HUES48 (cell line): Measurements from ENCODE around the gene AUTS2.

Experiments used
- H3K27ac ChIP-seq: one replicate; pipeline ENCODE4 v1.7.0; 2013; ENCODE audit warnings: low read depth, low read length, inconsistent platforms
- H3K27me3 ChIP-seq: 2 replicates; pipeline ENCODE4 v1.6.1; 2013; ENCODE audit warnings: mild to moderate bottlenecking, low read length; ENCODE audit not compliant: control insufficient read depth, insufficient read depth
- H3K36me3 ChIP-seq: 2 replicates; pipeline ENCODE4 v1.6.1; 2013; ENCODE audit warnings: low read length; ENCODE audit not compliant: control insufficient read depth, insufficient read depth
- H3K4me1 ChIP-seq: 2 replicates; pipeline ENCODE4 v1.6.1; 2013; ENCODE audit warnings: mild to moderate bottlenecking, low read length; ENCODE audit not compliant: control insufficient read depth, insufficient read depth
- H3K4me3 ChIP-seq: 2 replicates; pipeline ENCODE4 v1.5.1; 2013; ENCODE audit warnings: mild to moderate bottlenecking, low read depth, low read length
- H3K9ac ChIP-seq: 2 replicates; pipeline ENCODE4 v1.6.1; 2013; ENCODE audit warnings: mild to moderate bottlenecking, low read depth, low read length, moderate library complexity
- H3K9me3 ChIP-seq: 2 replicates; pipeline ENCODE4 v1.6.1; 2013; ENCODE audit warnings: low read length; ENCODE audit not compliant: control insufficient read depth, insufficient read depth

The AUTS2 gene

GRCh38 chr7:70777251-70777650, 1179.0 kb downstream of the AUTS2 start:
- H3K4me1 ChIP-seq, result peaks cover 20% of the 10 kb centered on the region
- peaks cover 99% of the 10 kb centered on the region for H3K36me3 ChIP-seq
- no peaks in the 10 kb centered on the region for H3K9me3 ChIP-seq
- no peak overlapping the region for H3K9ac ChIP-seq
- no peak overlapping the region for H3K27ac ChIP-seq
- H3K27me3 ChIP-seq, result no peaks in the 10 kb centered on the region
- no peak overlapping the region for H3K4me3 ChIP-seq

- no peaks in the 10 kb centered on the region for H3K27me3 ChIP-seq
- H3K9ac ChIP-seq, result no peak overlapping the region
- H3K27ac ChIP-seq, result no peak overlapping the region
- H3K4me3 ChIP-seq, result no peak overlapping the region
- H3K4me1 ChIP-seq, result peaks cover 6% of the 10 kb centered on the region
- no peaks in the 10 kb centered on the region for H3K9me3 ChIP-seq
- peaks cover 99% of the 10 kb centered on the region for H3K36me3 ChIP-seq
Measured at GRCh38 chr7:70778585-70778984, 1180.3 kb downstream of the AUTS2 start.

GRCh38 chr7:70779321-70779720, 1181.0 kb downstream of the AUTS2 start:
- Histone ChIP-seq H3K9ac (no peak overlapping the region), H3K36me3 (peaks cover 99% of the 10 kb centered on the region), H3K4me3 (no peak overlapping the region), H3K27ac (no peak overlapping the region), H3K27me3 (no peaks in the 10 kb centered on the region), H3K4me1 (no peaks in the 10 kb centered on the region), H3K9me3 (no peaks in the 10 kb centered on the region)

- Histone ChIP-seq H3K27me3 (no peaks in the 10 kb centered on the region), H3K4me1 (no peaks in the 10 kb centered on the region), H3K9me3 (no peaks in the 10 kb centered on the region), H3K27ac (no peak overlapping the region), H3K36me3 (peaks cover 99% of the 10 kb centered on the region), H3K9ac (no peak overlapping the region), H3K4me3 (no peak overlapping the region)
Measured at GRCh38 chr7:70781922-70782311, 1183.6 kb downstream of the AUTS2 start.

- no peak overlapping the region for H3K9ac ChIP-seq
- H3K27ac ChIP-seq, result no peak overlapping the region
- H3K27me3 ChIP-seq, result no peaks in the 10 kb centered on the region
- H3K9me3 ChIP-seq, result no peaks in the 10 kb centered on the region
- no peaks in the 10 kb centered on the region for H3K4me1 ChIP-seq
- H3K4me3 ChIP-seq, result no peak overlapping the region
- H3K36me3 ChIP-seq, result peaks cover 99% of the 10 kb centered on the region
Measured at GRCh38 chr7:70782796-70783195, 1184.5 kb downstream of the AUTS2 start.

GRCh38 chr7:70785427-70785826, 1187.2 kb downstream of the AUTS2 start:
- H3K4me3 ChIP-seq, result no peak overlapping the region
- no peaks in the 10 kb centered on the region for H3K9me3 ChIP-seq
- H3K36me3 ChIP-seq, result peaks cover 99% of the 10 kb centered on the region
- no peaks in the 10 kb centered on the region for H3K4me1 ChIP-seq
- H3K27me3 ChIP-seq, result no peaks in the 10 kb centered on the region
- no peak overlapping the region for H3K27ac ChIP-seq
- H3K9ac ChIP-seq, result no peak overlapping the region

- Histone ChIP-seq H3K4me1 (no peaks in the 10 kb centered on the region), H3K36me3 (peaks cover 100% of the 10 kb centered on the region), H3K9ac (no peak overlapping the region), H3K27ac (no peak overlapping the region), H3K4me3 (no peak overlapping the region), H3K27me3 (no peaks in the 10 kb centered on the region), H3K9me3 (no peaks in the 10 kb centered on the region)
Measured at GRCh38 chr7:70786076-70786475, 1187.8 kb downstream of the AUTS2 start.

- no peak overlapping the region for H3K4me3 ChIP-seq
- H3K9me3 ChIP-seq, result no peaks in the 10 kb centered on the region
- H3K27ac ChIP-seq, result no peak overlapping the region
- H3K27me3 ChIP-seq, result no peaks in the 10 kb centered on the region
- no peak overlapping the region for H3K9ac ChIP-seq
- H3K4me1 ChIP-seq, result no peaks in the 10 kb centered on the region
- H3K36me3 ChIP-seq, result peaks cover 100% of the 10 kb centered on the region
Measured at GRCh38 chr7:70787286-70787685, 1189.0 kb downstream of the AUTS2 start.

DNA sequence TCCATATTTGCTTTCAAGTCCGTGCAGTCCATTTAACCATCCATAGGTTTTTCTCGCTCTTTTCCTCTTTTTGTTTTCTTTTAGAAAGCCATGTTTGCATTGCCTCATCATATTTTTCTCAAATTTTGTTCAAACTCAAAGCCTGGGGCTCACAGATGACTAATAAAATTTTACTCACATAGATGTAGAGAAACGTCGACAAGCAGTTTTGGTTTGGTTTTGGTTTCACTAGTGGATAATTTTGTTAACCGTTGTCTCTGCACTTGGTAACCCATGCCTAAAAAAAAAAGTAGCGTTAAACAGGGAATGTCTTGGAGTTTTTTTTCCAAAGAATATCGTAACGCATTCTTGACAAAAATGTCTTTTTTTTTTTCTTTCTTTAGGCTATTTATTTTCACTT, 1189.5 kb downstream of the AUTS2 start:
- Histone ChIP-seq H3K4me1 (no peaks in the 10 kb centered on the region), H3K36me3 (peaks cover 100% of the 10 kb centered on the region), H3K9me3 (no peaks in the 10 kb centered on the region), H3K4me3 (no peak overlapping the region), H3K27me3 (no peaks in the 10 kb centered on the region), H3K9ac (no peak overlapping the region), H3K27ac (no peak overlapping the region)

DNA sequence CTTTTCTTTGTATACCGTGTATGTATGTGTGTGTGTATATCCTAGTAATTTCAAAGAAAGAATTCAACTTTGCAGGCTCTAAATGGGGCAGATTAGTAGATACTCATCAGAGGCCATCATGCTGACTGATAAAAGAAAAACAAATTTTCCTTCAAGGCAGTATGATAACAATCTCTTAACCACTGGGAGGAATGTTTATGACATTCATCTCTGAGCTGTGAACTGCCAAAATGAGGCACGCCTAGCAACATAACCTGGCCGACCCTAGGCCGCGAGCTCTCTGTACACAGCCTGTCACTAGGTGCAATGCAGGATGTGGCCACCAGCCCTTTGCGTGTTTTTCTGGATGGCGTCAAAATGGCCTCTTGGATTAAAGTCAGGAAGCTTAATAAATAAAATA, 1190.0 kb downstream of the AUTS2 start:
- no peaks in the 10 kb centered on the region for H3K9me3 ChIP-seq
- no peaks in the 10 kb centered on the region for H3K27me3 ChIP-seq
- H3K36me3 ChIP-seq, result peaks cover 100% of the 10 kb centered on the region
- H3K4me3 ChIP-seq, result no peak overlapping the region
- no peaks in the 10 kb centered on the region for H3K4me1 ChIP-seq
- H3K9ac ChIP-seq, result no peak overlapping the region
- no peak overlapping the region for H3K27ac ChIP-seq

- H3K36me3 ChIP-seq, result peaks cover 97% of the 10 kb centered on the region
- H3K9me3 ChIP-seq, result no peaks in the 10 kb centered on the region
- no peak overlapping the region for H3K27ac ChIP-seq
- no peak overlapping the region for H3K4me3 ChIP-seq
- no peak overlapping the region for H3K9ac ChIP-seq
- no peaks in the 10 kb centered on the region for H3K27me3 ChIP-seq
- H3K4me1 ChIP-seq, result no peaks in the 10 kb centered on the region
Measured at GRCh38 chr7:70789481-70790214, 1191.4 kb downstream of the AUTS2 start.
